ENCODE data around the gene STXBP1. TPM values are rescaled to one million over a fixed set of nuclear protein-coding genes. Genes with fewer than 3 reads are reported as not detected.

Gene STXBP1
- total and polyA plus RNA-seq, 2 of the 8 experiments (the other 6 are each of a cell fraction or from before 2014, with no cell fraction given), result 11.5 to 60.9 TPM

DNA sequence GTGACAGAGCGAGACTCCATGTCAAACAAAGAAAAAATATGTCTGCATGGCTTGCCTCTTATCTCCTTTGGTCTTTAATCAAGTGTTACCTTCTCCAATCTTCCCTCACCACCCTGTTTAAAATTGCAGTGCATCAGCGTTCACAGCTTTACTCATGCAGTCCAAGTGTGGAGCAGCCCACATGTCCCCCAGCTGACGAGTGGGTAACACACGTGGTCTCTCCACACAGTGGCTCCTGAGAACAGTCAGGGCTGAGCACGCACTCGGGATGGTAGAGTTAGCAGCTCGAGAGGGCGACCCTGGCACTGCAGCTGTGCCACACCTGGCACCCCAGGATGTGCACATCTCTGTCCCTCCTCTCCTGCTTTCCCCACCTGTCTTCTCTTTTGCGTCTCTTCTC lies 68.8 kb downstream of the STXBP1 start:
- H2AK5ac ChIP-seq (ENCODE audit: low read depth, low read length), result no peak overlapping the region
- no peaks in the 10 kb centered on the region for H3K27me3 ChIP-seq (replicated peaks in 1 of 4; ENCODE audit: control insufficient read depth in 3 of 4, extremely low read depth in 1 of 4, insufficient read depth in 3 of 4, low read length in 3 of 4)
- no peak overlapping the region for H3K23ac ChIP-seq (ENCODE audit: insufficient read length)
- no peak overlapping the region for H3K56ac ChIP-seq (replicated peaks; ENCODE audit: insufficient read length, low read depth, low read length)
- no peaks in the 10 kb centered on the region for H3K4me1 ChIP-seq (replicated peaks in 1 of 4; ENCODE audit: control insufficient read depth in 3 of 4, insufficient read depth in 4 of 4, low read length in 3 of 4)
- ChIA-PET POLR2A (ENCODE audit: partially characterized antibody) (no interaction called here), CTCF (ENCODE audit: partially characterized antibody) (interaction anchor here (0.9 to 2.8 kb wide), 4 partner anchors 28 to 92 kb away, joined by 3 to 8 read pairs (median 4); partner anchors contain the start of gene TOR2A)
- H3K4me2 ChIP-seq (ENCODE audit: insufficient read depth in 1 of 2, low read depth in 2 of 2, low read length in 2 of 2), result no peak overlapping the region
- H2BK5ac ChIP-seq (ENCODE audit: low read depth, low read length), result no peak overlapping the region
- no peak overlapping the region for H3K4ac ChIP-seq (replicated peaks; ENCODE audit: insufficient read length, low read depth, low read length)
- FAIRE-seq, result no peak
- H4K5ac ChIP-seq (ENCODE audit: insufficient read length, low read depth, low read length), result no peak overlapping the region
- no peak overlapping the region for H4K8ac ChIP-seq (ENCODE audit: extremely low read depth, insufficient read depth, low read length)
- 81% methylated on average over 9 of the region's 9 CpGs; no CpG with 5 or more reads in 1 of the 2 experiments for WGBS, 2 experiments (ENCODE audit: extremely low coverage in 1 of 2, insufficient coverage in 1 of 2, insufficient read length in 1 of 2, insufficient replicate concordance in 2 of 2, low coverage in 1 of 2, low lambda C conversion rate in 2 of 2, missing lambda C conversion rate in 1 of 2)
- H3K79me2 ChIP-seq (ENCODE audit: control insufficient read depth in 1 of 2, insufficient read depth in 2 of 2, low read length in 2 of 2), result no peaks in the 10 kb centered on the region
- no peaks in the 10 kb centered on the region for H3K9me3 ChIP-seq (ENCODE audit: insufficient read depth in 2 of 2, low read depth in 1 of 2, low read length in 1 of 2)
- no peak overlapping the region for H3K18ac ChIP-seq (ENCODE audit: extremely low read depth, low read length)
- no peaks in the 10 kb centered on the region for H3K23me2 ChIP-seq (ENCODE audit: low read depth, low read length)
- H3K14ac ChIP-seq (ENCODE audit: insufficient read length), result no peak overlapping the region
- H4K91ac ChIP-seq (replicated peaks; ENCODE audit: insufficient read length, low read length), result no peak overlapping the region
- peaks cover 0 to 2% of the 10 kb centered on the region in 2 experiments for H4K20me1 ChIP-seq (replicated peaks in 1 of 2; ENCODE audit: control insufficient read depth in 1 of 2, insufficient read depth in 2 of 2, low read length in 2 of 2)
- no peak overlapping the region for H3K4me3 ChIP-seq (ENCODE audit: extremely low read depth in 1 of 4, insufficient read depth in 2 of 4, low read depth in 3 of 4, low read length in 4 of 4)
- H3K36me3 ChIP-seq (ENCODE audit: control insufficient read depth in 2 of 4, insufficient read depth in 4 of 4, low read length in 3 of 4), result peaks cover 2 to 45% (median 16%) of the 10 kb centered on the region in 4 experiments; a peak in 5 of 8 replicates
- H2BK12ac ChIP-seq (ENCODE audit: low read depth, low read length), result no peak overlapping the region
- H2AFZ ChIP-seq (ENCODE audit: low read length), result no peak overlapping the region
- H2BK20ac ChIP-seq (ENCODE audit: low read length), result no peak overlapping the region
- no peak overlapping the region for H3K27ac ChIP-seq (ENCODE audit: low read depth, low read length)
- 0 out of 7 replicates have a peak overlapping the region, but pooled peaks of 1 of the 4 experiments have one; percentile 10 for H3K9ac ChIP-seq (replicated peaks in 1 of 4; ENCODE audit: extremely low read depth in 1 of 4, low read depth in 3 of 4, low read length in 3 of 4)
- H2BK15ac ChIP-seq (ENCODE audit: low read length), result no peak overlapping the region
- no peak overlapping the region for H2BK120ac ChIP-seq (replicated peaks; ENCODE audit: low read depth, low read length)
- H3K79me1 ChIP-seq (ENCODE audit: low read depth, low read length), result no peaks in the 10 kb centered on the region
- DNase-seq (ENCODE audit: low read depth in 1 of 2, low spot score in 2 of 2), result no peak
- TF ChIP-seq CHD1 (IDR thresholded peaks at IDR 0.05; ENCODE audit: low read depth, low read length), result no peak
- no peak for TF ChIP-seq RBBP5 (IDR thresholded peaks at IDR 0.05; ENCODE audit: borderline replicate concordance, low read depth, low read length)
- no peak for TF ChIP-seq SAP30 (IDR thresholded peaks at IDR 0.05; ENCODE audit: insufficient read depth, insufficient replicate concordance, low read length)
- TF ChIP-seq GABPA (IDR thresholded peaks at IDR 0.05; ENCODE audit: borderline replicate concordance, insufficient read depth, low read length), result no peak
- TF ChIP-seq SP2 (IDR thresholded peaks at IDR 0.05; ENCODE audit: low read length), result no peak
- no peak for TF ChIP-seq ASH2L (IDR thresholded peaks at IDR 0.05; ENCODE audit: low read length)
- TF ChIP-seq SUZ12 (IDR thresholded peaks at IDR 0.05; ENCODE audit: low read length), result no peak
- no peak for TF ChIP-seq CEBPB (IDR thresholded peaks at IDR 0.05; ENCODE audit: low read depth, low read length)
- TF ChIP-seq EGR1 (IDR thresholded peaks at IDR 0.05; ENCODE audit: borderline replicate concordance, low read depth, low read length), result no peak
- no peak for TF ChIP-seq POLR2AphosphoS5 (IDR thresholded peaks at IDR 0.05; ENCODE audit: low read depth, low read length)
- no peak for TF ChIP-seq POU5F1 (IDR thresholded peaks at IDR 0.05; ENCODE audit: low read depth, low read length)
